Measurements from ENCODE around the gene CADPS. TPM values are rescaled to one million over a fixed set of nuclear protein-coding genes. Genes with fewer than 3 reads are reported as not detected.

The CADPS gene
- total RNA-seq, 1 donor from 2014 or later, result 265 TPM

DNA sequence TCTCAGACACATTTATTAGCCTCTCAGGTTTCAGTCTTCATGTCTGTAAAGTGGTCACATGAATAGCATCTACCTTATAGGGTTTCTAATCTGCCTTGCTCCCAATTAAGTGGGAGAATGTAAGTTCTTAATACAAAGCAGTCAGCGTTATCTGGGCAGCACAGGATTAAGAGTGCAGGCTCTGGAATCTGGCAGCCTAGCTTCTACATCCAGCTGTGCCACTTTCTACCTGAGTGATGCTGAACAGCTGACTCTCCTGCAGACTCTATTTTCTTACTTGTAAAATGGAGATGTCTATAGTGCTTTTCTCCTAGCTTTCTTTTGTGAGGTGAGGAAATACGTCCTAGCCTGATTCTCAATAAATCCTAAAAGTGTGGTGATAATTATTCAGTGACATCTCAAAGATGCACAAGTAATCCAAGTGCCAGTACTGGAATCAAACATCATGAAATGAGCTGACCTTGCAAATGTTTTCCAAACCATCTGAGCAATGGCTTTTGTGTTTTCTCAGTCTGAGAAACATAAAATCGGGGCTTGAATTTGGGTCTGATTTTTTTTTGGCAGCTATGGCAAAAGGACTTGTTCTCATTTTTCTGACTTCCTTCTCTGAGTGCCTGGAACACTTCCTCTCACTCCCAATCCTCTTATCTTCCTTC, 269.7 kb downstream of the CADPS start:
- no peaks in the 10 kb centered on the region for H3K9me3 Mint-ChIP-seq (ENCODE audit: unreplicated experiment)
- peaks cover 35% of the 10 kb centered on the region for H3K4me1 Mint-ChIP-seq (ENCODE audit: low read depth, unreplicated experiment)
- H3K27ac Mint-ChIP-seq (ENCODE audit: unreplicated experiment), result peak overlapping the region; percentile 11
- peak overlapping the region; percentile 13 for H3K4me3 Mint-ChIP-seq (ENCODE audit: unreplicated experiment)
- TF ChIP-seq, protein P1, sequence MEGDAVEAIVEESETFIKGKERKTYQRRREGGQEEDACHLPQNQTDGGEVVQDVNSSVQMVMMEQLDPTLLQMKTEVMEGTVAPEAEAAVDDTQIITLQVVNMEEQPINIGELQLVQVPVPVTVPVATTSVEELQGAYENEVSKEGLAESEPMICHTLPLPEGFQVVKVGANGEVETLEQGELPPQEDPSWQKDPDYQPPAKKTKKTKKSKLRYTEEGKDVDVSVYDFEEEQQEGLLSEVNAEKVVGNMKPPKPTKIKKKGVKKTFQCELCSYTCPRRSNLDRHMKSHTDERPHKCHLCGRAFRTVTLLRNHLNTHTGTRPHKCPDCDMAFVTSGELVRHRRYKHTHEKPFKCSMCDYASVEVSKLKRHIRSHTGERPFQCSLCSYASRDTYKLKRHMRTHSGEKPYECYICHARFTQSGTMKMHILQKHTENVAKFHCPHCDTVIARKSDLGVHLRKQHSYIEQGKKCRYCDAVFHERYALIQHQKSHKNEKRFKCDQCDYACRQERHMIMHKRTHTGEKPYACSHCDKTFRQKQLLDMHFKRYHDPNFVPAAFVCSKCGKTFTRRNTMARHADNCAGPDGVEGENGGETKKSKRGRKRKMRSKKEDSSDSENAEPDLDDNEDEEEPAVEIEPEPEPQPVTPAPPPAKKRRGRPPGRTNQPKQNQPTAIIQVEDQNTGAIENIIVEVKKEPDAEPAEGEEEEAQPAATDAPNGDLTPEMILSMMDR (IDR thresholded peaks at IDR 0.05; ENCODE audit: partially characterized antibody, unreplicated experiment), result no peak
- H3K36me3 Mint-ChIP-seq (ENCODE audit: unreplicated experiment), result no peaks in the 10 kb centered on the region
- H3K27me3 Mint-ChIP-seq (ENCODE audit: unreplicated experiment), result peaks cover 4% of the 10 kb centered on the region
- no peak for DNase-seq

DNA sequence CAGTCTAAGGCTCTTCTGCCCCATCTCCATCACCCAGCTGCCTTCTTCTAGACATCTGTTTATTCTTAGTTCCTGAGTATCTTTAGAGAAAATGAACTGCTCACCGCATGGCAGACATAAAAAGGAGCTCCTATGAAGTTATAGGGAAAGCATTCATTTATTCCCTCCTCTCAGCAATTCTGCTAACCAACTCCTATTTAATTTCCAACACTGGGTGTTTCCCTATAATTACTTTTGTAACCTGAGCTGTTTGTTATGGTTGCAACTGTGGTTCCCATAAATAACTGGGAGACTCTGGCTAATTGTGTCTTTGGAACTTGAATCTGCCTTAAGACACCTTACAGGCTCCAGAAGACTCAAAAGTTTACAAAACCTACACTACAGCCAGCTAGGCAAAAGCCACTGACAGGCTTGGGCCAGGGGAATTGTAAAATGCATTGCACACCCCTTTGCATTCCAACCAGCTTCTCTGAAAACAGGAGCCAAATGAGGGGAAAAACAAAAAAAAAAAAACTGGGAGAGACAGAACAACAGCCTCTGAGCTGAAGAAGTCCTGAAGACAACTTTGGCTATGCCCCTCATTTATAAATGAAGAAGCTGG, 270.4 kb downstream of the CADPS start:
- peak overlapping the region; percentile 40 for H3K4me3 Mint-ChIP-seq (ENCODE audit: unreplicated experiment)
- no peak overlapping the region for H3K27ac Mint-ChIP-seq (ENCODE audit: unreplicated experiment)
- peaks cover 38% of the 10 kb centered on the region for H3K4me1 Mint-ChIP-seq (ENCODE audit: low read depth, unreplicated experiment)
- TF ChIP-seq, protein P1 (IDR thresholded peaks at IDR 0.05; ENCODE audit: partially characterized antibody, unreplicated experiment), result no peak
- no peak for DNase-seq
- H3K9me3 Mint-ChIP-seq (ENCODE audit: unreplicated experiment), result peaks cover 2% of the 10 kb centered on the region
- H3K27me3 Mint-ChIP-seq (ENCODE audit: unreplicated experiment), result peaks cover 4% of the 10 kb centered on the region
- no peaks in the 10 kb centered on the region for H3K36me3 Mint-ChIP-seq (ENCODE audit: unreplicated experiment)

DNA sequence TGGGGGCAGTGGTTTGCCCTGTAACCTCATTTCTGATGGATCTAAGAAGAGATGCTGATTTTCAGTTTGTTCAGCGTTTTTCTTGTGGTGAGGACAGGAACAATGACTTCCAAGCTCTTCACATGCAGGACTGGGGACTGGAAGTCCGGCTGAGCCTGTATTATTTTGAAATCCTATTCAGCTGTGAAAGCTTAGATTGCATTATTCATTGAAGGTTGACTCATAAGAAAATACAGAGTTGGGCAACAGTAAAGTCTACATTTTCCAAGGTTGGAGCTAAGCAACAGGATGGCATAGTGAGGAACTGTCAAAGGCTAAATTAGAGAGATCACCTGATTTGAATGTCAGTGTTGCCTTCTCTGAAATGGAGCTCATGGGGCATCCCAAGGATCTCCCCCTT, 270.9 kb downstream of the CADPS start:
- H3K36me3 Mint-ChIP-seq (ENCODE audit: unreplicated experiment), result no peaks in the 10 kb centered on the region
- H3K27me3 Mint-ChIP-seq (ENCODE audit: unreplicated experiment), result peaks cover 4% of the 10 kb centered on the region
- H3K4me1 Mint-ChIP-seq (ENCODE audit: low read depth, unreplicated experiment), result peaks cover 38% of the 10 kb centered on the region
- TF ChIP-seq, protein P1 (IDR thresholded peaks at IDR 0.05; ENCODE audit: partially characterized antibody, unreplicated experiment), result no peak
- no peak overlapping the region for H3K4me3 Mint-ChIP-seq (ENCODE audit: unreplicated experiment)
- H3K9me3 Mint-ChIP-seq (ENCODE audit: unreplicated experiment), result peaks cover 3% of the 10 kb centered on the region
- DNase-seq, result no peak
- no peak overlapping the region for H3K27ac Mint-ChIP-seq (ENCODE audit: unreplicated experiment)

DNA sequence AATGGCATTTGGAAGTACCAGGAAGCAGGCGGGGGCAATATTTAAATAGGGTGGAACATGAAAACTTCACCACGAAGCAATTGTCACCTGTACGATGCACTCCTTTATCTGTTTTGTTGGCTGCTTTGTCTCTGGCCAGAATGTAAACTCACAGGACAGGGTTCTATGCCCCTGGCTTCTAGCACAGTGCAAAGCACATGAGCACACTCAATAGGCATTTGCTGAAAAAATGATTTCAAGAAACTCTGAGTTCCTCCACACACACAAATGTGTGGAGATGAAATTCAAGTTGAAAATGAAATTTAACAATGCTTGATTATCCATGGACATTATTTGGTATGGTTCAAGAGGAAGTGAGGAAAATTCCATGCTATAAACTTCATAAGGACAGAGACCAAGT, 272.2 kb downstream of the CADPS start:
- TF ChIP-seq, protein P1 (IDR thresholded peaks at IDR 0.05; ENCODE audit: partially characterized antibody, unreplicated experiment), result no peak
- Mint-ChIP-seq H3K27me3 (ENCODE audit: unreplicated experiment) (peaks cover 4% of the 10 kb centered on the region), H3K36me3 (ENCODE audit: unreplicated experiment) (no peaks in the 10 kb centered on the region), H3K9me3 (ENCODE audit: unreplicated experiment) (peaks cover 3% of the 10 kb centered on the region), H3K4me3 (ENCODE audit: unreplicated experiment) (peak overlapping the region; percentile 2), H3K27ac (ENCODE audit: unreplicated experiment) (peak overlapping the region; percentile 95), H3K4me1 (ENCODE audit: low read depth, unreplicated experiment) (peaks cover 38% of the 10 kb centered on the region)
- no peak for DNase-seq

DNA sequence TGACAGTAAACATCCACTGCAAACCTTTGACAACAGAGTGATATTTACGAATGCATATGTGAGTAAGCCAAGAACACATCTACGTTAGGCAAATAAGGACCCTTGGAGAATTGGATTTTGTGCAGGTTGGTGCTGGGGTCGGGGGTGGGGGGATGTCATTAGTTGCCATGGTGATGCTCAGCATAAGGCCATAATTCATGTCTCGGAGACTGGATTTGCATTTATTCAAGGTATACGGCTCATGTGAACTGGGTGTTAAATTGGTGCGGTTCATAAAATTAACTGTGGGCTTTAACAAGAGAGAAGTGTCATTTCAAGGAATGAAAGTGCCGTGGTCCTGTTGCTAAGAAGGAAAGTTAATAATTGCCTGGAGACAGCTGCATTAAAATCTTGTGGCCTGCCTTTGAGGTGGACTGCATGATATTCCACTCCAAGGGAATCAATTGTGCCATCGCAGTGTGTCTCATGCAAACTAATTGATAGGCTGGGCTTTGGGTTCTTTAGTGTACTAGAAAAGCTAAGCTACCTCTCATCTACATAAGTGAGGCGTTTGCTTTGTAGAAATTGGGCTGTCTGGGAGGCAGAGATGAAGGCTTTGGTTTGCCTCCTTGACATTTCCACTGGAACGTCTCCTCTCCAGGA, 273.0 kb downstream of the CADPS start:
- Mint-ChIP-seq H3K4me3 (ENCODE audit: unreplicated experiment) (peak overlapping the region; percentile 83), H3K4me1 (ENCODE audit: low read depth, unreplicated experiment) (peaks cover 38% of the 10 kb centered on the region), H3K36me3 (ENCODE audit: unreplicated experiment) (no peaks in the 10 kb centered on the region), H3K27me3 (ENCODE audit: unreplicated experiment) (peaks cover 4% of the 10 kb centered on the region), H3K27ac (ENCODE audit: unreplicated experiment) (peak overlapping the region; percentile 95), H3K9me3 (ENCODE audit: unreplicated experiment) (peaks cover 3% of the 10 kb centered on the region)
- TF ChIP-seq, protein P1 (IDR thresholded peaks at IDR 0.05; ENCODE audit: partially characterized antibody, unreplicated experiment), result no peak
- no peak for DNase-seq

All from glutamatergic neuron (in vitro differentiated cells).